Lower lobe of right lung (tissue), 2 donors: ENCODE data around the gene SHE. TPM values are rescaled to one million over a fixed set of nuclear protein-coding genes. Genes with fewer than 3 reads are reported as not detected.

ENCODE experiments used
- ATAC-seq, 2 donors: fragments of 200-7000 bp; cut with Tn5 transposase; one replicate each; pipeline ENCODE4 v1.9.1; 2020 to 2022; ENCODE audit warnings: mild to moderate bottlenecking in 2 of 2, moderate library complexity in 2 of 2
- DNase-seq: peaks from one replicate; pipeline ENCODE4 v3.0.0-alpha.2; 2020
- H3K27ac ChIP-seq: fragments of 200-600 bp; one replicate; pipeline ENCODE4 v1.8.0; 2022
- H3K27me3 ChIP-seq: fragments of 200-600 bp; one replicate; pipeline ENCODE4 v1.8.0; 2022; ENCODE audit warnings: low read depth
- H3K36me3 ChIP-seq: fragments of 200-600 bp; one replicate; pipeline ENCODE4 v1.8.0; 2022; ENCODE audit warnings: mild to moderate bottlenecking
- H3K4me1 ChIP-seq: fragments of 200-600 bp; one replicate; pipeline ENCODE4 v1.8.0; 2022
- H3K4me3 ChIP-seq: fragments of 200-600 bp; one replicate; pipeline ENCODE4 v1.8.0; 2022; ENCODE audit warnings: mild to moderate bottlenecking
- H3K9me3 ChIP-seq: fragments of 200-600 bp; one replicate; pipeline ENCODE4 v1.8.0; 2022
- intact Hi-C: fragments of 100-400 bp; cut with DNase I; formaldehyde crosslinking; loops from one replicate; pipeline ENCODE4 v1.11.0; 2022
- total RNA-seq: library from RNA; stranded (reverse); fragmentation: NEBNext Ultra II Directional; extraction: Animal tissue kit (Norgen Biotek cat#: 25700); gene quantifications from one replicate; pipeline ENCODE4 v1.2.1, GENCODE V29; 2021
- TF ChIP-seq, protein P1 (sequence below): fragments of 200-600 bp; IDR thresholded peaks from one replicate; pipeline ENCODE4 v1.8.0; 2022; ENCODE audit warnings: antibody characterized with exemption, mild to moderate bottlenecking
- donor health status: DM: no; HTN: yes; CAD: no; lungs with severe emphysema.

SHE gene
- total RNA-seq, 1 donor from 2014 or later: 40.1 TPM

DNA sequence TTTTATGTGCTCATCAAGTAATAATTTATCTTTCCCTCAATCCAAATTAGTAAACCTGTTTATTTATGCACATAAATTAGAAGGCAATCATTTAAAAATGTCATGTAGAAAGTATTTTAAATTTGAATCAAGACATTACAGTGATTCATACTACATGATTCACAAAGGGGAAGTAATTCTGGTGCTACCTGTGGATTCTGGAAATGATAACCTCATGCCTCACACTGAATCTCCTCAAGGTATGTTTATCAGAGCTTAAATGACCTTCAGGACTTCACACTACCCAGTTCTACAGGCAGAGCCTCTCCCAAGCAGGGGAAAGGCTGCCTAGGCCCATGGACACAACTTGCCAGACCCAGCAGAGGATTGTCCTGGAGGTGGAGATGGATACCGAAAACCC lies 25.4 kb downstream of the SHE start:
- intact Hi-C loops: no loop called here
- no peaks in the 10 kb centered on the region for H3K9me3 ChIP-seq

DNA sequence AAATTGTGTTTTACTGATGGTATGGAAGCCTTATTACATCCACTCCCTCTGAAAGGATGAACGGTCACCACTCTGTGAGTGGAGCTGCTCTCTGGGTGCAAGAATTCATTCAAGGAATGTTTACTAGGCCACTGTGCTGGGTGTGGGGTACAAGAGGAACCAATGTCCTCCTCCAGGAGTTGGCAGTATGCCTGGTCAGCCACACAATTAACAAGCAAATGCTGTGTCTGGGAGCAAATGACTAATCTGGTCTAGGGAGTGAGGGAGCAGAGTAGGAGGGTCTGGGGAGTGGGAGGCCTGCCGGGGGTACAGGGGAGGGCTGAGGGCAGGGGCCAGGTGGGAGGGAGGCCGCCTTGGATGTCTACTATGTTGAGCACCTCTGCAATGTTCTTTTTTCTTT lies 27.4 kb downstream of the SHE start:
- H3K4me1 ChIP-seq: peaks cover 43% of the 10 kb centered on the region
- peak overlapping the region; percentile 15 for H3K27ac ChIP-seq
- H3K4me3 ChIP-seq: no peak overlapping the region
- H3K9me3 ChIP-seq: no peaks in the 10 kb centered on the region
- intact Hi-C loops: no loop called here
- peak; percentile 71 to 78 for ATAC-seq
- peaks cover 4% of the 10 kb centered on the region for H3K36me3 ChIP-seq
- TF ChIP-seq, protein P1, sequence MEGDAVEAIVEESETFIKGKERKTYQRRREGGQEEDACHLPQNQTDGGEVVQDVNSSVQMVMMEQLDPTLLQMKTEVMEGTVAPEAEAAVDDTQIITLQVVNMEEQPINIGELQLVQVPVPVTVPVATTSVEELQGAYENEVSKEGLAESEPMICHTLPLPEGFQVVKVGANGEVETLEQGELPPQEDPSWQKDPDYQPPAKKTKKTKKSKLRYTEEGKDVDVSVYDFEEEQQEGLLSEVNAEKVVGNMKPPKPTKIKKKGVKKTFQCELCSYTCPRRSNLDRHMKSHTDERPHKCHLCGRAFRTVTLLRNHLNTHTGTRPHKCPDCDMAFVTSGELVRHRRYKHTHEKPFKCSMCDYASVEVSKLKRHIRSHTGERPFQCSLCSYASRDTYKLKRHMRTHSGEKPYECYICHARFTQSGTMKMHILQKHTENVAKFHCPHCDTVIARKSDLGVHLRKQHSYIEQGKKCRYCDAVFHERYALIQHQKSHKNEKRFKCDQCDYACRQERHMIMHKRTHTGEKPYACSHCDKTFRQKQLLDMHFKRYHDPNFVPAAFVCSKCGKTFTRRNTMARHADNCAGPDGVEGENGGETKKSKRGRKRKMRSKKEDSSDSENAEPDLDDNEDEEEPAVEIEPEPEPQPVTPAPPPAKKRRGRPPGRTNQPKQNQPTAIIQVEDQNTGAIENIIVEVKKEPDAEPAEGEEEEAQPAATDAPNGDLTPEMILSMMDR: no peak
- H3K27me3 ChIP-seq: no peaks in the 10 kb centered on the region
- peak; percentile 75 for DNase-seq

More for the DNA sequence above, 25.4 kb downstream of the SHE start:
- no peak for DNase-seq
- no peaks in the 10 kb centered on the region for H3K36me3 ChIP-seq
- no peak for ATAC-seq
- peaks cover 46% of the 10 kb centered on the region for H3K4me1 ChIP-seq
- TF ChIP-seq, protein P1: no peak
- no peak overlapping the region for H3K27ac ChIP-seq
- H3K27me3 ChIP-seq: no peaks in the 10 kb centered on the region
- H3K4me3 ChIP-seq: no peak overlapping the region

DNA sequence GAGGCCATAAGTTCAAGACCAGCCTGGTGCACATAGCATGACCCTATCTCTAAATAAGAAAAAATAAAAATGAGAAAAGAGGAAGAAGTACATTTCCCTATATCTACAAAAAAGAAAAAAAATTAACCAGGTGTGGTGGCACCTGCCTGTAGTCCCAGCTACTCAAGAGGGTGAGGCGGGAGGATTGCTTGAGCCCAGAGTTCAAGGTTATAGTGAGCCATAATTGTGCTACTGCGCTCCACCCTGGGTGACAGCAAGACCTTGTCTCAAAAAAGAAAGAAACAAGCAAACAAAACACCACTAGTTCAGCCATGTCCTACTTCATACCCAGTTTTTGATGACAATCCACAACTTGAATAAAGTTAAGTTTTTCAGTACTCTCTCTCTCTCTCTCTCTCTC lies 30.9 kb downstream of the SHE start:
- Histone ChIP-seq H3K27ac (no peak overlapping the region), H3K9me3 (no peaks in the 10 kb centered on the region), H3K4me1 (peaks cover 32% of the 10 kb centered on the region), H3K4me3 (no peak overlapping the region), H3K27me3 (no peaks in the 10 kb centered on the region), H3K36me3 (peaks cover 5% of the 10 kb centered on the region)
- intact Hi-C loops: no loop called here
- TF ChIP-seq, protein P1: no peak
- ATAC-seq (no peak), DNase-seq (no peak)

DNA sequence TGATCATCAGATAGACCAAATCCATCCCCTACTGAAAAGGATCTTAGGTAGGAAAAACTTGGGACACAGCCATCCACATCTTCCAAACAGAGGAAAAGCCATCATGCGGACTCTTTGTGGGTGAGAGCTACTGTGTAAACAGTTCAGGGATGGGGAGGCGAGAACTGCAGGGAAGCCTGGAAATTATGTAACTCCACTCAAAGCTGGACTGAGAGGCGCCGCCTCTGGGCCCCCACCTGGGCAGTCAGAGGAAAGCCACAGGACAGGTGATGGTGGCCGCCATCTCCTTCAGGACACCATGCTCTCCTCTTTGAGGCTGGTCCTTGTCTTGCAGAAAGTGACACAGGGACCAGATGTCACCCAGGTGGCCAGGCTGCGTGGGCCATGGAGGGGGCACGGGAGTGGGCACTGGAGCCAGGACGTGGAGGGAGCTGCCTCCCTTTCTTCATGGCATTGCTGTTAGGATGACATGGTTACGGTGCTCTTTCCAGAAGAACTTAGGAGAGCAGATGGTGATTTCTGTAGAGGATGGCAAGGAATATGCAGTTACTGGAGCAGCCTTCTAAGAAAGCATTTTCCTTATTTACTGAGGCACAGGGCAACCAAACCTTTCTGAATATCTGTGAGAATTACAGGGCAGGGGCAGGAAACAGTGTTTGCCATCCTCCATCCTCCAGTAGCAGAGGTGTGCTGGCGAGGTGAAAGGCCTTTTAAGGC lies 32.2 kb downstream of the SHE start:
- no peak overlapping the region for H3K4me3 ChIP-seq
- peaks cover 17% of the 10 kb centered on the region for H3K36me3 ChIP-seq
- no peaks in the 10 kb centered on the region for H3K27me3 ChIP-seq
- TF ChIP-seq, protein P1: no peak
- no peaks in the 10 kb centered on the region for H3K9me3 ChIP-seq
- ATAC-seq (peak; percentile 83 to 89), DNase-seq (peak; percentile 59)
- H3K27ac ChIP-seq: peak overlapping the region; percentile 31
- H3K4me1 ChIP-seq: peaks cover 42% of the 10 kb centered on the region
- intact Hi-C loops: no loop called here

DNA sequence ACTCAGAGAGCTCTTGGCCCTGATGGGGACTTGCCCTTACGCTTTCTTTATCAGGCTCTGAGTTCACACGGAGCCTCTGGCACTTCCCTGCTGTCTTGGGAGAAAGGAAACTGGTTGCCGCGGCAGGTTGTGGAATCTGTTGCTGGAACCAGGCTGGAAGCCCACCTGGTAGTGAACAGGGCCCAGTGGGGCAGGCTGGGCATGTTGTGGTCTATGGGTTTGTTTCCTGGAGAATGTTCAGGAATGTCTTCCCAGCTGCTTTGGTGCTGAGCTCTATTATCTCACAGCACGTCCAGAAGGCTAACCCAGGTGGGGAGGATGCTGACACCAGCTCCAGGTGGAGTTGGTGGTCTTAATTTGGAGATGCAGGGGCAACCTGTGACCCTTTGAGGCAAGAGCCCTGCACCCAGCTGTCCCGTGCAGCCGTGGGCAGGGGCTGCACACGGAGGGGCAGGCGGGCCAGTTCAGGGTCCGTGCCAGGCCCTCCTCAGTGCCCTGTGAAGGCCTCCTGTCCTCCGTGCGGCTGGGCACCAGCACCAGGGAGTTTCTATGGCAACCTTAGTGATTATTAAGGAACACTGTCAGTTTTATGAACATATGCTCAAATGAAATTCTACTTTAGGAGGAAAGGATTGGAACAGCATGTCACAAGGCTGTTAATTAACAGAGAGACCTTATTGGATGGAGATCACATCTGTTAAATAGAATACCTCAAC lies 33.5 kb downstream of the SHE start:
- Histone ChIP-seq H3K27me3 (no peaks in the 10 kb centered on the region), H3K9me3 (no peaks in the 10 kb centered on the region), H3K27ac (no peak overlapping the region), H3K4me1 (peaks cover 35% of the 10 kb centered on the region), H3K36me3 (peaks cover 17% of the 10 kb centered on the region), H3K4me3 (no peak overlapping the region)
- DNase-seq (no peak), ATAC-seq (no peak)
- TF ChIP-seq, protein P1: no peak
- intact Hi-C loops: no loop called here
